DMS79 (cell line): Measurements from ENCODE around the gene FARP2.
"Not testable (repeated sequence)": the region's sequence is repeated elsewhere in the genome, so short reads cannot be mapped to it uniquely, and the experiment has no call there.

ENCODE experiments used
- DNase-seq: peaks from one replicate; lab custom pipeline; 2025; lab: John Stamatoyannopoulos, UW

Gene FARP2

GRCh38 chr2:241355983-241356870 lies at the start of gene FARP2:
TSS of gene FARP2 (plus strand) at chr2:241356285. CDS start at chr2:241373108, 16,823 bp downstream.
- DNase-seq, result peak; percentile 94

GRCh38 chr2:241307055-241307454 lies 49.0 kb upstream of the FARP2 start:
- DNase-seq, result no peak

GRCh38 chr2:241308267-241308666 lies 47.8 kb upstream of the FARP2 start:
- no peak for DNase-seq

GRCh38 chr2:241308832-241309500 lies 47.1 kb upstream of the FARP2 start:
- DNase-seq, result no peak

- DNase-seq, result no peak
Measured at GRCh38 chr2:241309684-241310117, 46.4 kb upstream of the FARP2 start.

GRCh38 chr2:241310917-241311566 lies 45.0 kb upstream of the FARP2 start:
- DNase-seq, result no peak

- DNase-seq, result no peak
Measured at GRCh38 chr2:241312082-241312481, 44.0 kb upstream of the FARP2 start.

GRCh38 chr2:241313543-241314095 lies 42.5 kb upstream of the FARP2 start:
- no peak for DNase-seq

GRCh38 chr2:241314226-241315092 lies 41.6 kb upstream of the FARP2 start:
- peak; percentile 46 for DNase-seq

- DNase-seq, result peak; percentile 94
Measured at GRCh38 chr2:241315093-241315878, 40.8 kb upstream of the FARP2 start, which contains the start of gene HDLBP. TSS of gene HDLBP (minus strand) at chr2:241315672. CDS start at chr2:241266869, 48,803 bp downstream.

GRCh38 chr2:241315879-241316631 lies 40.0 kb upstream of the FARP2 start, which contains the start of gene SEPTIN2:
TSS of gene SEPTIN2 (plus strand) at chr2:241315925. CDS start at chr2:241324233, 8,308 bp downstream.
- DNase-seq, result peak; percentile 33

- DNase-seq, result no peak
Measured at GRCh38 chr2:241316825-241317224, 39.3 kb upstream of the FARP2 start.

- DNase-seq, result no peak
Measured at GRCh38 chr2:241317391-241317790, 38.7 kb upstream of the FARP2 start.

GRCh38 chr2:241318830-241319229 lies 37.3 kb upstream of the FARP2 start:
- DNase-seq, result not testable (repeated sequence)

GRCh38 chr2:241320394-241320793 lies 35.7 kb upstream of the FARP2 start:
- DNase-seq, result no peak

GRCh38 chr2:241321033-241321432 lies 35.1 kb upstream of the FARP2 start:
- no peak for DNase-seq

GRCh38 chr2:241321886-241322285 lies 34.2 kb upstream of the FARP2 start:
- no peak for DNase-seq

- no peak for DNase-seq
Measured at GRCh38 chr2:241323778-241324177, 32.3 kb upstream of the FARP2 start.

- no peak for DNase-seq
Measured at GRCh38 chr2:241324775-241325174, 31.3 kb upstream of the FARP2 start.
